H1 (cell line): ENCODE measurements around the gene PLSCR1. TPM values are rescaled to one million over a fixed set of nuclear protein-coding genes. Genes with fewer than 3 reads are reported as not detected.

Experiments
- CTCF ChIA-PET: fragments of 300-600 bp; sonication (Branson Sonifier 250); formaldehyde crosslinking; loops from one replicate; lab custom pipeline; 2021; ENCODE audit not compliant: partially characterized antibody; lab: Charles Lee
- POLR2A ChIA-PET: fragments of 300-600 bp; sonication (Branson Sonifier 250); formaldehyde crosslinking; loops from one replicate; lab custom pipeline; 2021; ENCODE audit warnings: inconsistent platforms; ENCODE audit not compliant: partially characterized antibody; lab: Charles Lee
- DNase-seq, 2 experiments: peaks; one replicate each; pipeline versions ENCODE4 v3.0.0 to v3.0.0-alpha.2; 2010 to 2022; ENCODE audit warnings: low spot score in 2 of 2, low read depth in 1 of 2, mixed read lengths in 1 of 2
- FAIRE-seq: peaks from 2 replicates; lab custom pipeline; 2011; peaks lifted over from hg19 to GRCh38; lab: Jason Lieb, UNC
- H2AFZ ChIP-seq: 2 replicates; pipeline ENCODE4 v1.8.1; 2012; ENCODE audit warnings: low read length, inconsistent platforms
- H2AK5ac ChIP-seq: 2 replicates; pipeline ENCODE4 v1.6.1; 2013; ENCODE audit warnings: low read depth, low read length
- H2BK120ac ChIP-seq: replicated peaks from 2 replicates; pipeline ENCODE3; 2013; ENCODE audit warnings: low read depth, low read length, inconsistent platforms
- H2BK12ac ChIP-seq: 2 replicates; pipeline ENCODE4 v1.6.1; 2013; ENCODE audit warnings: low read depth, low read length
- H2BK15ac ChIP-seq: 2 replicates; pipeline ENCODE4 v1.6.1; 2013; ENCODE audit warnings: low read length
- H2BK20ac ChIP-seq: 2 replicates; pipeline ENCODE4 v1.6.1; 2013; ENCODE audit warnings: low read length
- H2BK5ac ChIP-seq: 2 replicates; pipeline ENCODE4 v1.6.1; 2013; ENCODE audit warnings: low read depth, low read length
- H3K14ac ChIP-seq: 2 replicates; pipeline ENCODE4 v1.6.1; 2013; ENCODE audit warnings: inconsistent platforms; ENCODE audit not compliant: insufficient read length
- H3K18ac ChIP-seq: 2 replicates; pipeline ENCODE4 v1.6.1; 2013; ENCODE audit warnings: low read length; ENCODE audit errors: extremely low read depth
- H3K23ac ChIP-seq: 2 replicates; pipeline ENCODE4 v1.6.1; 2013; ENCODE audit warnings: inconsistent platforms; ENCODE audit not compliant: insufficient read length
- H3K23me2 ChIP-seq: 2 replicates; pipeline ENCODE4 v1.6.1; 2013; ENCODE audit warnings: low read depth, low read length
- H3K27ac ChIP-seq: 2 replicates; pipeline ENCODE4 v1.6.1; 2011; ENCODE audit warnings: low read depth, low read length, inconsistent platforms
- H3K27me3 ChIP-seq, 4 experiments: replicated peaks in 1 of 4; 1 replicate in 1 of 4; 2 replicates in 3 of 4; pipeline versions ENCODE4 v1.6.1 to v1.8.1; 2011 to 2013; ENCODE audit warnings: low read length in 3 of 4, mild to moderate bottlenecking in 3 of 4, inconsistent platforms in 2 of 4, mixed read lengths in 2 of 4, moderate library complexity in 1 of 4; ENCODE audit not compliant: control insufficient read depth in 3 of 4, insufficient read depth in 3 of 4; ENCODE audit errors: extremely low read depth in 1 of 4
- H3K36me3 ChIP-seq, 4 experiments: 2 replicates each; pipeline versions ENCODE4 v1.6.1 to v1.8.1; 2011 to 2013; ENCODE audit warnings: mild to moderate bottlenecking in 4 of 4, low read length in 3 of 4, moderate library complexity in 2 of 4, control low read depth in 1 of 4, inconsistent platforms in 1 of 4; ENCODE audit not compliant: insufficient read depth in 4 of 4, control insufficient read depth in 2 of 4
- H3K4ac ChIP-seq: replicated peaks from 2 replicates; pipeline ENCODE3; 2013; ENCODE audit warnings: low read length, low read depth, mixed read lengths, inconsistent platforms; ENCODE audit not compliant: insufficient read length
- H3K4me1 ChIP-seq, 4 experiments: replicated peaks in 1 of 4; 1 replicate in 1 of 4; 2 replicates in 3 of 4; pipeline versions ENCODE4 v1.6.1 to v1.8.1; 2011 to 2013; ENCODE audit warnings: low read length in 3 of 4, inconsistent platforms in 2 of 4, mixed read lengths in 1 of 4; ENCODE audit not compliant: insufficient read depth in 4 of 4, control insufficient read depth in 3 of 4
- H3K4me2 ChIP-seq, 2 experiments: 2 replicates each; pipeline versions ENCODE4 v1.6.1 to v1.8.1; 2011 to 2013; ENCODE audit warnings: low read depth in 2 of 2, low read length in 2 of 2, control low read depth in 1 of 2, inconsistent platforms in 1 of 2, mild to moderate bottlenecking in 1 of 2; ENCODE audit not compliant: insufficient read depth in 1 of 2
- H3K4me3 ChIP-seq, 4 experiments: fragments of 200-600, 300-600 bp in 1 of 4; sonication (generic), shearing (Covaris generic), sonication (Bioruptor Twin) in 1 of 4; 2 replicates each; pipeline versions ENCODE4 v1.5.1 to v1.8.1; 2011 to 2016; ENCODE audit warnings: low read length in 4 of 4, low read depth in 3 of 4, control low read depth in 2 of 4, inconsistent platforms in 2 of 4, mild to moderate bottlenecking in 2 of 4, mixed read lengths in 1 of 4, moderate library complexity in 1 of 4; ENCODE audit not compliant: insufficient read depth in 2 of 4; ENCODE audit errors: extremely low read depth in 1 of 4
- H3K56ac ChIP-seq: replicated peaks from 2 replicates; pipeline ENCODE3; 2013; ENCODE audit warnings: low read depth, mild to moderate bottlenecking, mixed read lengths, low read length, inconsistent platforms; ENCODE audit not compliant: insufficient read length
- H3K79me1 ChIP-seq: 2 replicates; pipeline ENCODE4 v1.6.1; 2013; ENCODE audit warnings: low read depth, low read length, control low read depth
- H3K79me2 ChIP-seq, 2 experiments: 2 replicates each; pipeline versions ENCODE4 v1.6.1 to v1.8.1; 2012 to 2013; ENCODE audit warnings: low read length in 2 of 2, mild to moderate bottlenecking in 2 of 2, inconsistent platforms in 1 of 2; ENCODE audit not compliant: insufficient read depth in 2 of 2, control insufficient read depth in 1 of 2
- H3K9ac ChIP-seq, 4 experiments: replicated peaks in 1 of 4; 1 replicate in 1 of 4; 2 replicates in 3 of 4; pipeline versions ENCODE4 v1.6.1 to v1.8.1; 2011 to 2013; ENCODE audit warnings: low read depth in 3 of 4, low read length in 3 of 4, control low read depth in 2 of 4, mild to moderate bottlenecking in 2 of 4, moderate library complexity in 2 of 4, inconsistent platforms in 1 of 4; ENCODE audit errors: extremely low read depth in 1 of 4
- H3K9me3 ChIP-seq, 2 experiments: 2 replicates each; pipeline versions ENCODE4 v1.6.1 to v1.8.1; 2012 to 2013; ENCODE audit warnings: mild to moderate bottlenecking in 2 of 2, moderate library complexity in 2 of 2, control low read depth in 1 of 2, inconsistent platforms in 1 of 2, low read depth in 1 of 2, low read length in 1 of 2, mixed read lengths in 1 of 2; ENCODE audit not compliant: insufficient read depth in 2 of 2
- H4K20me1 ChIP-seq, 2 experiments: replicated peaks in 1 of 2; 2 replicates each; pipeline versions ENCODE3 to v1.8.1; 2011 to 2013; ENCODE audit warnings: inconsistent platforms in 2 of 2, low read length in 2 of 2, mild to moderate bottlenecking in 1 of 2; ENCODE audit not compliant: insufficient read depth in 2 of 2, control insufficient read depth in 1 of 2
- H4K5ac ChIP-seq: 2 replicates; pipeline ENCODE4 v1.6.1; 2013; ENCODE audit warnings: low read length, low read depth, mixed read lengths, inconsistent platforms; ENCODE audit not compliant: insufficient read length
- H4K8ac ChIP-seq: 2 replicates; pipeline ENCODE4 v1.8.0; 2013; ENCODE audit warnings: mild to moderate bottlenecking, moderate library complexity, low read length, inconsistent platforms; ENCODE audit not compliant: insufficient read depth; ENCODE audit errors: extremely low read depth
- H4K91ac ChIP-seq: replicated peaks from 2 replicates; pipeline ENCODE3; 2013; ENCODE audit warnings: low read length, mixed read lengths, inconsistent platforms; ENCODE audit not compliant: insufficient read length
- BRCA1 ChIP-seq: IDR thresholded peaks from 2 replicates; pipeline ENCODE4 v1.6.1; 2012; ENCODE audit warnings: low read depth, low read length, improper control_type of control experiment
- CBX8 ChIP-seq: fragments of 300-800, 300-1000 bp; sonication (generic); IDR thresholded peaks from 2 replicates; pipeline ENCODE4 v1.7.1; 2016; ENCODE audit warnings: low read depth, low read length, borderline replicate concordance
- CTBP2 ChIP-seq: IDR thresholded peaks from 2 replicates; pipeline ENCODE4 v1.7.0; 2011; ENCODE audit warnings: borderline replicate concordance, mild to moderate bottlenecking, moderate library complexity, mixed read lengths, low read length; ENCODE audit not compliant: insufficient read depth, insufficient read length
- CTCF ChIP-seq, 3 experiments: IDR thresholded peaks; 1 replicate in 2 of 3; 2 replicates in 1 of 3; pipeline versions ENCODE4 v1.5.1 to v1.6.1; 2011; ENCODE audit warnings: low read length in 3 of 3, mild to moderate bottlenecking in 3 of 3, inconsistent platforms in 2 of 3, low read depth in 1 of 3, moderate library complexity in 1 of 3; ENCODE audit not compliant: insufficient read depth in 1 of 3; ENCODE audit errors: control extremely low read depth in 1 of 3
- GTF2F1 ChIP-seq: IDR thresholded peaks from 2 replicates; pipeline ENCODE4 v1.6.1; 2012; ENCODE audit warnings: low read depth, low read length, improper control_type of control experiment, borderline replicate concordance
- HDAC6 ChIP-seq: IDR thresholded peaks from one replicate; pipeline ENCODE4 v1.7.1; 2012; ENCODE audit warnings: low read depth, mild to moderate bottlenecking, inconsistent platforms, low read length, moderate library complexity
- NANOG ChIP-seq: IDR thresholded peaks from 2 replicates; pipeline ENCODE4 v1.6.1; 2011; ENCODE audit warnings: low read length, low read depth, mild to moderate bottlenecking, inconsistent platforms; ENCODE audit not compliant: insufficient read depth, poor library complexity, severe bottlenecking
- RXRA ChIP-seq: IDR thresholded peaks from 2 replicates; pipeline ENCODE4 v1.6.1; 2011; ENCODE audit warnings: low read depth, mild to moderate bottlenecking, low read length, moderate library complexity; ENCODE audit not compliant: insufficient read depth
- SP2 ChIP-seq: IDR thresholded peaks from 2 replicates; pipeline ENCODE4 v1.6.1; 2012; ENCODE audit warnings: mild to moderate bottlenecking, low read length, inconsistent platforms
- WGBS, 2 experiments: shearing (Covaris generic) in 1 of 2; methylation state at CpG; one replicate each; pipeline versions ENCODE4 v1.1.6 to v1.1.7; 2013 to 2015; ENCODE audit warnings: low lambda C conversion rate in 2 of 2, mixed read lengths in 2 of 2, inconsistent platforms in 1 of 2, low coverage in 1 of 2, missing lambda C conversion rate in 1 of 2; ENCODE audit not compliant: insufficient replicate concordance in 2 of 2, insufficient coverage in 1 of 2, insufficient read length in 1 of 2; ENCODE audit errors: extremely low coverage in 1 of 2, missing lambda C conversion rate in 1 of 2; 5-methylcytosine and 5-hydroxymethylcytosine counted together
- polyA plus RNA-seq, 7 experiments: library from polyadenylated mRNA; depleted of rRNA in 3 of 7; stranded (reverse) in 5 of 7; unstranded in 2 of 7; fragments of >200 nt in 5 of 7; fragments of 200-250 nt in 2 of 7; gene quantifications; 1 replicate in 5 of 7; 2 replicates in 1 of 7; 4 replicates in 1 of 7; pipeline versions ENCODE4 v1.2.1 to v1.2.3, GENCODE V29; 2011 to 2013; ENCODE audit warnings: missing spikeins in 2 of 7, mixed read lengths in 2 of 7
- total RNA-seq: library from RNA; stranded (reverse); fragmentation: NEBNext Ultra II Directional; extraction: Animal tissue kit (Norgen Biotek cat#: 25700); gene quantifications from 2 replicates; pipeline ENCODE4 v1.2.1, GENCODE V29; 2021
- TF ChIP-seq, protein P1 (sequence below): IDR thresholded peaks from 2 replicates; pipeline ENCODE4 v1.6.1; 2011; ENCODE audit warnings: low read length, improper control_type of control experiment

PLSCR1 gene
- total and polyA plus RNA-seq, 2 of the 8 experiments (the other 6 are each of a cell fraction or from before 2014, with no cell fraction given): 32.2 to 48.5 TPM

GRCh38 chr3:146530609-146531008, 13.8 kb downstream of the PLSCR1 start:
- H4K20me1 ChIP-seq: no peaks in the 10 kb centered on the region
- no peak overlapping the region for H4K91ac ChIP-seq
- no peak overlapping the region for H2BK12ac ChIP-seq
- no peaks in the 10 kb centered on the region for H3K27me3 ChIP-seq
- no peak overlapping the region for H2AK5ac ChIP-seq
- DNase-seq (no peak), FAIRE-seq (no peak)
- ChIA-PET POLR2A (interaction anchor here (0.9 kb wide), 1 partner anchor 14 kb away, joined by 5 read pairs; the partner anchor contains the start of gene PLSCR1), CTCF (interaction anchor here (1.1 to 1.2 kb wide), 2 partner anchors 13 to 60 kb away, joined by 3 to 6 read pairs; no protein-coding TSS in a partner anchor)
- no peak overlapping the region for H3K27ac ChIP-seq
- no peak overlapping the region for H2BK15ac ChIP-seq
- no peak overlapping the region for H3K4me2 ChIP-seq
- peaks cover 0 to 15% (median 4%) of the 10 kb centered on the region in 4 experiments; a peak in 3 of 8 replicates for H3K36me3 ChIP-seq
- no peak overlapping the region for H3K4me3 ChIP-seq
- H3K56ac ChIP-seq: no peak overlapping the region
- H3K9ac ChIP-seq: no peak overlapping the region
- no peaks in the 10 kb centered on the region for H3K9me3 ChIP-seq
- no peaks in the 10 kb centered on the region for H3K23me2 ChIP-seq
- no peak overlapping the region for H3K18ac ChIP-seq
- no peaks in the 10 kb centered on the region for H3K79me2 ChIP-seq
- H4K8ac ChIP-seq: no peak overlapping the region
- no peaks in the 10 kb centered on the region for H3K79me1 ChIP-seq
- no peak overlapping the region for H2BK120ac ChIP-seq
- no peak overlapping the region for H2BK5ac ChIP-seq
- H4K5ac ChIP-seq: no peak overlapping the region
- H3K4me1 ChIP-seq: peaks cover 0 to 3% (median 0%) of the 10 kb centered on the region in 4 experiments; a peak in 1 of 7 replicates
- no peak overlapping the region for H2AFZ ChIP-seq
- no peak overlapping the region for H3K14ac ChIP-seq
- H3K23ac ChIP-seq: no peak overlapping the region
- 69% methylated on average over 2 of the region's 2 CpGs; no CpG with 5 or more reads in 1 of the 2 experiments for WGBS, 2 experiments
- no peak overlapping the region for H3K4ac ChIP-seq
- H2BK20ac ChIP-seq: no peak overlapping the region
- no peak for TF ChIP-seq CBX8
- no peak for TF ChIP-seq SP2
- TF ChIP-seq GTF2F1: no peak
- TF ChIP-seq CTCF (IDR thresholded peaks at IDR 0.05; ENCODE audit: control extremely low read depth in 1 of 3, insufficient read depth in 1 of 3, low read depth in 1 of 3, low read length in 3 of 3): no peak
- no peak for TF ChIP-seq BRCA1
- no peak for TF ChIP-seq CTBP2
- TF ChIP-seq, protein P1, sequence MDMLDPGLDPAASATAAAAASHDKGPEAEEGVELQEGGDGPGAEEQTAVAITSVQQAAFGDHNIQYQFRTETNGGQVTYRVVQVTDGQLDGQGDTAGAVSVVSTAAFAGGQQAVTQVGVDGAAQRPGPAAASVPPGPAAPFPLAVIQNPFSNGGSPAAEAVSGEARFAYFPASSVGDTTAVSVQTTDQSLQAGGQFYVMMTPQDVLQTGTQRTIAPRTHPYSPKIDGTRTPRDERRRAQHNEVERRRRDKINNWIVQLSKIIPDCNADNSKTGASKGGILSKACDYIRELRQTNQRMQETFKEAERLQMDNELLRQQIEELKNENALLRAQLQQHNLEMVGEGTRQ: no peak
- TF ChIP-seq RXRA: no peak
- TF ChIP-seq HDAC6: no peak
- TF ChIP-seq NANOG: no peak
